ENCODE results near the gene RPUSD1.

DNA sequence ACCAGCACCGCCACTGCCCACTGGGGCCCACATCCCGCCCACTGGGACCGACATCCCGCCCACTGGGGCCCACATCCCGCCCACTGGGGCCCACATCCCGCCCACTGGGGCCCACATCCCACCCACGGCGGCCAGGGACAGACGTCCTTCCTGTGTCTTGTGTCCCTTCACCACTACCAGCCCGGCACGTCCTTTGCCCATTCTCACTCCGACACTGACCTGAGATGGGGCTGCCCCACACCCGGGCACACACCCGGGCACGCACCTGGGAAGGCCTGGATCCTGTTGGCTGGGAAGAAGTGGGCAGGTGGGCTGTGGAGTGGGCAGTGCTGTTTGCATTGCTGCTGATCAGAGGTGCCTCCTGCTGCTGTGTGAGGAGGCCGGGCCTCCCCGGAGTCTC is 40.7 kb upstream of the RPUSD1 start:
- TF ChIP-seq POLR2A (IDR thresholded peaks at IDR 0.05; ENCODE audit: extremely low read depth, insufficient read length): no peak
- TF ChIP-seq, protein P1, sequence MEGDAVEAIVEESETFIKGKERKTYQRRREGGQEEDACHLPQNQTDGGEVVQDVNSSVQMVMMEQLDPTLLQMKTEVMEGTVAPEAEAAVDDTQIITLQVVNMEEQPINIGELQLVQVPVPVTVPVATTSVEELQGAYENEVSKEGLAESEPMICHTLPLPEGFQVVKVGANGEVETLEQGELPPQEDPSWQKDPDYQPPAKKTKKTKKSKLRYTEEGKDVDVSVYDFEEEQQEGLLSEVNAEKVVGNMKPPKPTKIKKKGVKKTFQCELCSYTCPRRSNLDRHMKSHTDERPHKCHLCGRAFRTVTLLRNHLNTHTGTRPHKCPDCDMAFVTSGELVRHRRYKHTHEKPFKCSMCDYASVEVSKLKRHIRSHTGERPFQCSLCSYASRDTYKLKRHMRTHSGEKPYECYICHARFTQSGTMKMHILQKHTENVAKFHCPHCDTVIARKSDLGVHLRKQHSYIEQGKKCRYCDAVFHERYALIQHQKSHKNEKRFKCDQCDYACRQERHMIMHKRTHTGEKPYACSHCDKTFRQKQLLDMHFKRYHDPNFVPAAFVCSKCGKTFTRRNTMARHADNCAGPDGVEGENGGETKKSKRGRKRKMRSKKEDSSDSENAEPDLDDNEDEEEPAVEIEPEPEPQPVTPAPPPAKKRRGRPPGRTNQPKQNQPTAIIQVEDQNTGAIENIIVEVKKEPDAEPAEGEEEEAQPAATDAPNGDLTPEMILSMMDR (IDR thresholded peaks at IDR 0.05; ENCODE audit: low read depth, low read length): no peak
